Suppressor macrophage (primary cell): ENCODE data around the gene RPN1.

Source experiments
- DNase-seq, 4 experiments: peaks; one replicate each; pipeline ENCODE4 v3.0.0-alpha.2; 2020 to 2022

The RPN1 gene

DNA sequence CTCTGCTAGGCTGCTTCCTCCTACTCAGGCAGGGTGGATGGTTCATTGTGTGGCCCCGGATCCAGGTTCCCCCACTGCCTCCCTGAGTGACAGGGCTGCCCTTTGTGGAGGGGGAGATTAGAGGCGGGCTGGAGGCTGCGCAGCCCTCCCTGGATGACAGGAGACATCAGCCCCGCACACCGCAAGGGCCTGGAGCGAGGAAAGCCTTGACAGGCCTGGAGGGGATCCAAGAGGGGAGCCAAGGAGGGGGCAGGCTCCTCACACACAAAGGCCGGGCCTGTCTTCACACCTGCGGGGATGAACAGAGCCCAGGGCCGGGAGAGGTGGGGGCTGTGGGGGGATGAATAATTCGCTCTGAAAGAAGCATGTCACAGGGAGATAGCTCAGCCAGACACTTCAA is 72.9 kb downstream of the RPN1 start:
- DNase-seq = no peak

DNA sequence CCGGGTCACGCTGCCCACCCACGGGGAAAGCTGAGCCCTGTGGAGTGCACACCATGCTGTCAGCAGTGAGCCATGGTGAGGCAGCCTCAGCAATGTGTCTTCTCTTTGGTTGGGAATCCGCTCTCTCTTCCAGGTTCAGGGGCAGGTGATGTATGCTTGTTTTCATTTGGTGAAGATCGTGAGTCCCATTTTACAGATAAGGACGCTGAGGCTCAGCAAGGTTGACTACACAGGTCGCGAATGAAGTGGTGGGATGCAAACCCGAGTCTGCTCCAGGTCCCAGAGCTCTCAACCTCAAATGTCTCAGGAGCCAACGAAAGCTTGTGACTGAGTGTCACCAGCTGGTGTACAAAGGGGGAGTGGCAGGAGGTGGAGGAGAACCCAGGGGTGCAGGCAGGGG is 74.3 kb downstream of the RPN1 start:
- no peak for DNase-seq

DNA sequence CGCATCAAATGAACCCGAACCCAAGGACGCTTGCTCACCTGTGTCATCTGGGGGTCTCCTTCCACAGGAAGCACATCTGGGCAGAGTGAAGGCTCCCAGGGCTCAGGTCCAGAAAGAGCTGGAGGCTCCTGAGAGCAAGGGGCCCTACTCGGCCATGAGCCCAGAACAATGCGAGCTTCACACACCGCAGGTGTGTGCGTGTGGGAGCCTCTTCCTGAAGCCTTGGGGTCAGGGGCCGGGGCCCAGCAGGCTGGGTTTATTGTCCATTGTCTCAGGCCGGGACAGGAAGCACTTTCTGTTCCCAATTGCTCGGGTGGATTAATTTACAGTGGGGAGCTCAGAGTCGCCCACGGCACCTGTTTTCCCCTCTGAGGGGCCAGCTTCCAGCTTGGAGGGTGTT is 74.8 kb downstream of the RPN1 start:
- no peak for DNase-seq

DNA sequence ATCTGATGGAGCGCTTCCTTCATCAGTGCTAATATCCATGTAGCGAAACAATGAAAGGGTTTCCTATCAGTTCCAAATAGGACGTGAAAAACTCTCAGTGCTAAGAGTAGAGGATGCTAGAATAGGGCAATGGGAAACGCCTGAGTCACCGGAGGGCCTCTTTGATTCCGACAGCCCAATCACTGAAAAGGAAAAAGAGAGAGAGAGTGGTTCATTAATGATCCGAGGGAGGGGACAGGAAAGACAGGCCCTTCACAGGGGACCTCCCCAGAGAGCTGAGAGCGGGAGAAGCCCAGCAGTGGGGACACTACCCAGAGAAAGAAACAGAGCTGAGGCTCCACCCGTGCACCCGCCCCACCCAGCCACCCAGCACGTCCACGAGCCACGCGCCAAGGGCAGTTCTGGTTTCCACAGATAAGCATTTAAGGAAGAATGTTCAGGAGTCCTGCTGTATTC is 76.9 kb downstream of the RPN1 start:
- peak in 1 of 4 experiments; percentile 16 for DNase-seq

DNA sequence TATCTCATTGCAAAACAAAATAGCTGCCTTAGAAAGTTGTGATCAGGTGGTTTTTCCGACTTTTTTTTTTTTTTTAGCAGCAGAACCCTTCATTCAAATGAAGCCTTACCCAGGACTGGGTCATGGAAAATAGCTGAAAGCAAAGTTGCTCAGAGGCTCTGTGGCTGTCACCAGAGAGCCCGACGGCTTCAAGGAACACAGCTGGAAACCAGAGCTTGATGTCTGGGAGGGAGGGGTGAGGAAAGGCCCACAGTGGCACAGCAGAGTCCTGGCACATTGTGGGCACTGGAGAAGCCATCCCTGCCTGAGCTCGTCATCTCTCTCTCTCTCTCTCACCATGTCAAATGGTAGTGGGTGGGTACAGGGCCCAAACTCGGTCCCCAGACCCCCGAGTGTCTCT is 77.5 kb downstream of the RPN1 start:
- DNase-seq = no peak

DNA sequence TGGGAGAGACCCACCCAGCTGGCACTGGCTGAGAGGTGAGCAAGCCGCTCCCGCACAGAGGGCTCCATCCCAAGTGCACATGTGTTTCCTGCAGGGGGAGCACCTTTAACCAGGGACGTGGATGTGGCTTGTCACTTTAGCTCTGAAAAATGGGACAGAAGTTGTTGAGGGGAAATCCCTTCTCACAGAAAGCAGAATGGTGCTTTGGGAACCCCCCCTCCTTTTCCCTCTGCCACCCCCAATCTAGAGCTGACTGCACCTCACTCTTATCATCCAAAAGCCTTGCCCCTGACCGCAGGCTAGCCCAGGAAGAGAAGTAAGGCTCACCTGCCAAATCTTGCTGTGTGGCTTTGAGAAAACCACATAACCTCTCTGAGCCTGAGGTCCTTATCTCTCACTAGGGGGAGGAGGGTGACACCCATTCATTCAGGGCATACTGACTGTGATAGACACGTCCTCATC is 77.9 kb downstream of the RPN1 start:
- peak in 1 of 4 experiments; percentile 29 for DNase-seq

DNA sequence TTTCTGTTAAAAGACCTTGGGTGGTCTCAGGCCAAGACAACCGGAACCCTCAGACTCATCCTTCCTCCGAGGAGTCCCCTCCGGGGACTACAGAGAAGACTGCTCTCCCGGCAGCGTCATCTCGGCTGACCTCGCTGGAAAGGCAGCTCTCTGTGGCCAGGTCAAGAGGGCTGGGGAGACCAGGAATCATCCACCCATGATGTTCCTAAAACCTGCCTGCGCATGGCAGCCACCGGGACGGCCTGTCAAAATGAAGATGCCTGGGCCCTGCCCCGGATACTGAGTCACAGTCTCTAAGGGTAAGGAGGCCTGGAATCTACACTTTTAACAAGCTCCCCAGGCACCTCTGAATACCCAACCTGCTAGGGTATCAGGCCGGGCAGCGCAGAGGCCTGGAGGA is 78.6 kb downstream of the RPN1 start:
- DNase-seq = no peak
